Tibial artery (tissue), 4 donors: ENCODE measurements around the gene RPUSD3.

ENCODE experiments used
- DNase-seq, 2 donors: peaks; one replicate each; pipeline ENCODE4 v3.0.0-alpha.2; 2019
- H3K27ac ChIP-seq, 2 donors: fragments of 200-600 bp; sonication (generic) in 1 of 2; 1 replicate in 1 of 2; 2 replicates in 1 of 2; pipeline ENCODE4 v1.5.1; 2018 to 2019; ENCODE audit warnings: mild to moderate bottlenecking in 1 of 2
- H3K27me3 ChIP-seq, 2 donors: fragments of 200-600 bp; sonication (generic) in 1 of 2; one replicate each; pipeline versions ENCODE4 v1.5.1 to v1.6.0; 2016 to 2019
- H3K36me3 ChIP-seq, 3 donors: fragments of 200-600 bp; sonication (generic) in 2 of 3; one replicate each; pipeline ENCODE4 v1.5.1; 2016 to 2019; ENCODE audit warnings: mild to moderate bottlenecking in 2 of 3
- H3K4me1 ChIP-seq, 4 donors: fragments of 200-600 bp; sonication (generic) in 2 of 4; 1 replicate in 3 of 4; 2 replicates in 1 of 4; pipeline ENCODE4 v1.5.1; 2016 to 2019
- H3K4me3 ChIP-seq, 2 donors: fragments of 200-600 bp; sonication (generic) in 1 of 2; 1 replicate in 1 of 2; 2 replicates in 1 of 2; pipeline ENCODE4 v1.5.1; 2018 to 2019; ENCODE audit warnings: mild to moderate bottlenecking in 2 of 2
- H3K9me3 ChIP-seq, 3 donors: fragments of 200-600 bp; sonication (generic) in 1 of 3; one replicate each; pipeline ENCODE4 v1.5.1; 2016 to 2019
- intact Hi-C: fragments of 100-400 bp; cut with DNase I; formaldehyde crosslinking; loops from one replicate; pipeline ENCODE4 v1.15.0; 2023; ENCODE audit warnings: low total_unique reads
- TF ChIP-seq, protein P1 (sequence below), 2 experiments: fragments of 200-600 bp in 1 of 2; fragments of 450-650 bp in 1 of 2; IDR thresholded peaks; one replicate each; pipeline ENCODE4 v1.5.1; 2017 to 2019; ENCODE audit warnings: antibody characterized with exemption in 2 of 2, mild to moderate bottlenecking in 1 of 2, moderate library complexity in 1 of 2

RPUSD3 gene

DNA sequence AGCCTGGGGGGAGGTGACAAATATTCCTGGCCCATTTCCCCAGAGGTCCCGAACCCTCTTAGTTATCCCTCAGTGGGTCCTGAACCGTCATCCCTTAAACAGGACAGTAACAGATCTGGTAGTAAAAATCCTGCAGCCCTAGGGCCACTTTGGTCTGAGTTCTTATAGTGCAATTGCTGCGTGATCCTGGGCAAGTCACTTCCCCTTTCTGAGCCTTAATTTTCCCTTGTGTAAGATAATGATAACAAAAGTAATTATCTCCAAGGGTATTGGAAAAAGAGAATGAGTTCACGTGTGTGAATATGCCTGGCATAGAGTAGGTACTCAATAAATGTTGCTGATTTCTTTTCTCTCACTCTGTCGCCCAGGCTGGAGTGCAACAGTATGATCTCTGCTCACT, 43.7 kb upstream of the RPUSD3 start:
- Histone ChIP-seq H3K27ac (no peak overlapping the region), H3K27me3 (no peaks in the 10 kb centered on the region), H3K4me3 (no peak overlapping the region), H3K36me3 (peaks cover 0 to 1% (median 0%) of the 10 kb centered on the region in 3 donors), H3K4me1 (peaks cover 0 to 16% (median 14%) of the 10 kb centered on the region in 4 donors), H3K9me3 (no peaks in the 10 kb centered on the region)
- intact Hi-C loops, result no loop called here
- TF ChIP-seq, protein P1, sequence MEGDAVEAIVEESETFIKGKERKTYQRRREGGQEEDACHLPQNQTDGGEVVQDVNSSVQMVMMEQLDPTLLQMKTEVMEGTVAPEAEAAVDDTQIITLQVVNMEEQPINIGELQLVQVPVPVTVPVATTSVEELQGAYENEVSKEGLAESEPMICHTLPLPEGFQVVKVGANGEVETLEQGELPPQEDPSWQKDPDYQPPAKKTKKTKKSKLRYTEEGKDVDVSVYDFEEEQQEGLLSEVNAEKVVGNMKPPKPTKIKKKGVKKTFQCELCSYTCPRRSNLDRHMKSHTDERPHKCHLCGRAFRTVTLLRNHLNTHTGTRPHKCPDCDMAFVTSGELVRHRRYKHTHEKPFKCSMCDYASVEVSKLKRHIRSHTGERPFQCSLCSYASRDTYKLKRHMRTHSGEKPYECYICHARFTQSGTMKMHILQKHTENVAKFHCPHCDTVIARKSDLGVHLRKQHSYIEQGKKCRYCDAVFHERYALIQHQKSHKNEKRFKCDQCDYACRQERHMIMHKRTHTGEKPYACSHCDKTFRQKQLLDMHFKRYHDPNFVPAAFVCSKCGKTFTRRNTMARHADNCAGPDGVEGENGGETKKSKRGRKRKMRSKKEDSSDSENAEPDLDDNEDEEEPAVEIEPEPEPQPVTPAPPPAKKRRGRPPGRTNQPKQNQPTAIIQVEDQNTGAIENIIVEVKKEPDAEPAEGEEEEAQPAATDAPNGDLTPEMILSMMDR (IDR thresholded peaks at IDR 0.05), result no peak
- DNase-seq, result no peak

DNA sequence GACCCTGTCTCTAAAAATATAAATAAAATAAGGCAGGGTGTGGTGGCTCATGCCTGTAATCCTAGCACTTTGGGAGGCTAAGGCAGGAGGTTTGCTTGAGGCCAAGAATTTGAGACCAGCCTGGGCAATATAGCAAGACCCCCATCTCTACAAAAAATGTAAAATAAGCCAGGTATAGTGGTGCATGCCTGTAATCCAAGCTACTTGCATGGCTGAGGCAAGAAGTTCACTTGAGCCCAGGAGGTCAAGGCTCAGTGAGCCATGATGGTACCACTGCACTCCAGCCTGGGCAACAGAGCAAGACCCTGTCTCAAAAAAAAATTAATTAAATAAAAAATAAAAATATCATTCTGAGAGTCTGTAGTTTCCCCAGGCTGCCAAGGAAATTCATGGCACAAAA, 42.5 kb upstream of the RPUSD3 start:
- H3K9me3 ChIP-seq, result no peaks in the 10 kb centered on the region
- intact Hi-C loops, result no loop called here

DNA sequence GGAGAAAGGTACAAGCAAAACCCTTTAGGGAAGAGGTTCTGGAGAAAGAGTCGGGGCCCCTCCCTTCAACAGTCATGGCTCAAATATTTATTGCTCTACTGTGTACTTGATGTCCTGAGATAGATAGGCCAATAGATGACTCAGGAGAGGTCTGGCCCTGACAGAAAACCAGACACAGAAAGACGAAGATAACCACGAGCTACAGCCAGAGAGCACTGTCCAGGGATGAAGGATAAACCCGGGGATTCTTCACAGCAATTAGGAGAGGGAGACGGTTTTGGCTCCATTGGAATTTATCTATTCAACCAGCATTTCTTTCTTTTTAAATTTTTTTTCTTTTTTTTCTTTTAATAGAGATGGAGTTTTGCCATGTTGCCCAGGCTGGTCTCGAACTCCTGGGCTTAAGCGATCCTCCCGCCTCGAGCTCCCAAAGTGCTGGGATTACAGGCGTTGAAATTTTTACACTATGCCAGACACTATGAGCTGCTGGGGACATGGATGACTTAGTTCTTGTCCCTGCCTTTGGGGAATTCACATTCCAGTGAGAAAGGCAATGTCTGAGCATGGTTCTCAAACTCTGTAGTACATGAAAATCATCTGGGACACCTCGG, 40.9 kb upstream of the RPUSD3 start:
- no peak overlapping the region for H3K4me3 ChIP-seq
- no peak overlapping the region for H3K27ac ChIP-seq
- H3K36me3 ChIP-seq, result no peaks in the 10 kb centered on the region
- no peaks in the 10 kb centered on the region for H3K27me3 ChIP-seq
- no peak for DNase-seq
- TF ChIP-seq, protein P1 (IDR thresholded peaks at IDR 0.05), result no peak
- H3K9me3 ChIP-seq, result no peaks in the 10 kb centered on the region
- H3K4me1 ChIP-seq, result no peaks in the 10 kb centered on the region
- intact Hi-C loops, result no loop called here

More for the DNA sequence above, 42.5 kb upstream of the RPUSD3 start:
- Histone ChIP-seq H3K27me3 (no peaks in the 10 kb centered on the region), H3K36me3 (no peaks in the 10 kb centered on the region), H3K4me1 (peaks cover 0 to 8% (median 5%) of the 10 kb centered on the region in 4 donors), H3K27ac (no peak overlapping the region), H3K4me3 (no peak overlapping the region)
- TF ChIP-seq, protein P1 (IDR thresholded peaks at IDR 0.05), result no peak
- no peak for DNase-seq

DNA sequence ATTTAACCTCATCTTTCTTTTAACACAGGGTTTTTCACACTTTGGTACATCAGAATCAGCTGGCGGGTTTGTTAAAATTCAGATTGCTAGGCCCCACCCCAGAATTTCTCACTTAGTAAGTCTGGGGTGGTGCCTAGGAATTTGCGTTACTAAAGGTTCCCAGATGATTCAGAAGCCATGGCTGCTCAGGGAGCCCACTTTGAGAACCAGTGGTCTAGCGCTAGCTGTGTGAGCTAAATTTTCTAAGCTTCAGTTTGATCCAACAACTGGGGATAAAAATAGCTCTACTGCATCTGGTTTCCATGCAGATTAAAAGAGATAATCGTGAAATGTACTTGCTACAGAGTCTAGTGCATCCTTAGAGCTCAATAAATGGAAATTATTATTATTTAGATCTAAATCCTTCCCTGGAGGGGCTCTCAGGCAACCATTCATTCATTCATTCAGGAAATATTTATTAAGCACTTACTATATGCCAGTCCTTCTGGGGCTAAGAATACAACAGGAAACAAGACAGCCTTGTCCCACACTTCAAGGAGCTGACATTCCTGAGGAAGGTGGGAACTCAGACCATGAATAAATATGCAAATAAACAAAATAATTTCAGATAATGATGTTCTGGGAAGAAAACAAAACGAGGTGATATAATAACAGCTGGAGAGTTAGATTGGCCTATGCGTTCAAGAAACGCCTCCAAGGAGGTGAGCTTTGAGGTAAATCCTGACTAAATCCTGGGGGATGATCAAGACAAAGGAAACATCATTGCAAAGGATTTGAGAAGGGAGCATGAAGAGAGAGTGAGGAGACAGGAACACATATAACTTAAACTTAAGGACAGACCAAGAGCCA, 40.1 kb upstream of the RPUSD3 start:
- TF ChIP-seq, protein P1 (IDR thresholded peaks at IDR 0.05), result no peak
- Histone ChIP-seq H3K36me3 (no peaks in the 10 kb centered on the region), H3K27me3 (no peaks in the 10 kb centered on the region), H3K4me3 (no peak overlapping the region), H3K27ac (no peak overlapping the region), H3K4me1 (no peaks in the 10 kb centered on the region), H3K9me3 (no peaks in the 10 kb centered on the region)
- intact Hi-C loops, result no loop called here
- no peak for DNase-seq

DNA sequence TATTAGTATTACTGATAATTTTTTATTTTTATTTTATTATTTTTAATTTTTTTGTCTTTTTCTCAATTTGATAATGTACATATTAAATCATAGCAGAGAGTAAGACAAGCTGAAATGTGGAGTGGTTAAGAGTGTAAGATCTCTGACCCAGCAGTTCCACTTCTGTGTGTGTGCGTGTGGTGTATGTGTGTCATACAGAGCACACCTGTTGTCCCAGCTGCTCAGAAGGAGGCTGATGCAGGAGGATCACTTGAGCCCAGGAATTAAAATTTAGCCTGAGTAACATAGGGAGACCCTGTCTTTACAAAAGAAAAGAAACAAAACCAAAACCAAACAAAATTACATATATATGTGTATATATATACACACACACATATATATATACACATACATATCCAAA, 37.6 kb upstream of the RPUSD3 start:
- no peak overlapping the region for H3K27ac ChIP-seq
- intact Hi-C loops, result no loop called here
- DNase-seq, result no peak
- TF ChIP-seq, protein P1 (IDR thresholded peaks at IDR 0.05), result no peak
- no peaks in the 10 kb centered on the region for H3K4me1 ChIP-seq
- H3K4me3 ChIP-seq, result no peak overlapping the region
- H3K36me3 ChIP-seq, result no peaks in the 10 kb centered on the region
- H3K27me3 ChIP-seq, result no peaks in the 10 kb centered on the region
- no peaks in the 10 kb centered on the region for H3K9me3 ChIP-seq
